K562 (cell line): ENCODE results near the gene GARIN6. TPM values are rescaled to one million over a fixed set of nuclear protein-coding genes. Genes with fewer than 3 reads are reported as not detected.

Experiments used
- ATAC-seq: fragments of 200-7000 bp; cut with Tn5 transposase; 3 replicates; pipeline ENCODE4 v1.9.1; 2020; ENCODE audit warnings: moderate library complexity
- BruUV-seq: library from RNA; stranded (reverse); fragments of 400-500 nt; replicated peaks from 2 replicates; lab custom pipeline; 2021; lab: Mats Ljungman, UMichigan
- CTCF ChIA-PET: fragments of 300-600 bp; formaldehyde crosslinking; extraction: SDS; loops from one replicate; lab custom pipeline; 2021; ENCODE audit warnings: low intra/inter-chr PET ratio; lab: Yijun Ruan, JAX
- POLR2A ChIA-PET: fragments of 300-600, 350-650 bp; sonication (Branson Sonifier 250); formaldehyde crosslinking; extraction: SDS; loops from one replicate; lab custom pipeline; 2021; ENCODE audit warnings: antibody characterized with exemption, inconsistent platforms; lab: Yijun Ruan, JAX
- DNase-seq, 4 experiments: peaks; one replicate each; pipeline versions ENCODE4 v3.0.0 to v3.0.0-alpha.2; 2011 to 2018; ENCODE audit warnings: low spot score in 3 of 4, mixed read lengths in 3 of 4; ENCODE audit errors: extremely low read depth in 1 of 4
- FAIRE-seq: peaks from 2 replicates; lab custom pipeline; 2011; peaks lifted over from hg19 to GRCh38; lab: Jason Lieb, UNC
- H2AFZ ChIP-seq: 2 replicates; pipeline ENCODE4 v1.6.0; 2011; ENCODE audit warnings: low read depth, low read length, control low read depth, inconsistent platforms
- H3K27ac ChIP-seq: fragments of 200-600 bp; 3 replicates; pipeline ENCODE4 v1.8.0; 2011; ENCODE audit warnings: low read depth, mild to moderate bottlenecking, control low read depth, inconsistent platforms, low read length, moderate library complexity, mixed read lengths; ENCODE audit errors: extremely low read depth
- H3K27me3 ChIP-seq, 2 experiments: fragments of 300-600 bp in 1 of 2; 2 replicates in 1 of 2; 3 replicates in 1 of 2; pipeline versions ENCODE4 v1.6.0 to v1.8.0; 2011; ENCODE audit warnings: inconsistent platforms in 2 of 2, low read length in 2 of 2, mild to moderate bottlenecking in 1 of 2, mixed read lengths in 1 of 2, moderate library complexity in 1 of 2; ENCODE audit not compliant: control insufficient read depth in 2 of 2, insufficient read depth in 2 of 2
- H3K36me3 ChIP-seq: fragments of 300-600 bp; 3 replicates; pipeline ENCODE4 v1.8.0; 2011; ENCODE audit warnings: mild to moderate bottlenecking, low read length, inconsistent platforms; ENCODE audit not compliant: control insufficient read depth, insufficient read depth
- H3K4me1 ChIP-seq, 2 experiments: fragments of 200-600 bp in 1 of 2; replicated peaks in 1 of 2; 2 replicates in 1 of 2; 3 replicates in 1 of 2; pipeline versions ENCODE4 v1.5.1 to v1.8.0; 2011; ENCODE audit warnings: inconsistent platforms in 2 of 2, low read length in 2 of 2, mild to moderate bottlenecking in 1 of 2, mixed read lengths in 1 of 2, moderate library complexity in 1 of 2; ENCODE audit not compliant: control insufficient read depth in 2 of 2, insufficient read depth in 2 of 2
- H3K4me2 ChIP-seq: 2 replicates; pipeline ENCODE4 v1.6.1; 2011; ENCODE audit warnings: low read length, control low read depth, inconsistent platforms, mixed read lengths; ENCODE audit not compliant: insufficient read depth
- H3K4me3 ChIP-seq: fragments of 200-600 bp; sonication (generic), shearing (Covaris generic); 2 replicates; pipeline ENCODE4 v1.5.1; 2016; ENCODE audit warnings: control low read depth, inconsistent platforms
- H3K79me2 ChIP-seq: fragments of 200-600 bp; 3 replicates; pipeline ENCODE4 v1.8.0; 2011; ENCODE audit warnings: low read length, inconsistent platforms; ENCODE audit not compliant: control insufficient read depth, insufficient read depth
- H3K9ac ChIP-seq, 2 experiments: 2 replicates each; pipeline versions ENCODE4 v1.6.0 to v1.6.1; 2011; ENCODE audit warnings: low read depth in 2 of 2, low read length in 2 of 2, control low read depth in 1 of 2, inconsistent platforms in 1 of 2, mild to moderate bottlenecking in 1 of 2, mixed read lengths in 1 of 2; ENCODE audit not compliant: insufficient read depth in 1 of 2
- H3K9me1 ChIP-seq: one replicate; pipeline ENCODE4 v1.6.0; 2011; ENCODE audit warnings: inconsistent platforms, mild to moderate bottlenecking, low read length, moderate library complexity; ENCODE audit not compliant: control insufficient read depth, insufficient read depth
- H3K9me3 ChIP-seq: replicated peaks from 2 replicates; pipeline ENCODE4 v1.5.1; 2011; ENCODE audit warnings: low read depth, low read length, inconsistent platforms; ENCODE audit not compliant: control insufficient read depth, insufficient read depth
- H4K20me1 ChIP-seq: replicated peaks from 2 replicates; pipeline ENCODE4 v1.6.1; 2011; ENCODE audit warnings: low read length, inconsistent platforms, mixed read lengths; ENCODE audit not compliant: control insufficient read depth, insufficient read depth
- CHD2 ChIP-seq: IDR thresholded peaks from 2 replicates; pipeline ENCODE4 v1.6.1; 2011; ENCODE audit warnings: low read depth, low read length
- JUND ChIP-seq, 2 experiments: IDR thresholded peaks; 2 replicates in 1 of 2; 3 replicates in 1 of 2; pipeline ENCODE4 v1.6.1; 2011; ENCODE audit warnings: borderline replicate concordance in 2 of 2, low read depth in 2 of 2, low read length in 2 of 2, improper control_type of control experiment in 1 of 2, missing biosample characterization in 1 of 2, missing genetic modification characterization in 1 of 2, missing genetic modification reagents in 1 of 2
- KAT2B ChIP-seq: IDR thresholded peaks from one replicate; pipeline ENCODE4 v1.6.1; 2012; ENCODE audit warnings: low read depth, mild to moderate bottlenecking, control low read depth, inconsistent platforms, low read length, moderate library complexity
- NCOR1 ChIP-seq: fragments of 450-650 bp; IDR thresholded peaks from 2 replicates; pipeline ENCODE4 v1.6.1; 2016; ENCODE audit warnings: mild to moderate bottlenecking, moderate library complexity
- NUFIP1 ChIP-seq: fragments of 450-650 bp; IDR thresholded peaks from 2 replicates; pipeline ENCODE4 v1.6.1; 2018; ENCODE audit not compliant: partially characterized antibody
- WGBS: fragments of 100-300 bp; shearing (Covaris generic); methylation state at CpG from one replicate; pipeline ENCODE4 v1.1.6; 2016; ENCODE audit warnings: low coverage, mixed read lengths; ENCODE audit not compliant: insufficient coverage; ENCODE audit errors: missing lambda C conversion rate; 5-methylcytosine and 5-hydroxymethylcytosine counted together
- in situ Hi-C: fragments of 300-500 bp; cut with MboI; formaldehyde crosslinking; loops from 4 replicates; pipeline ENCODE4 v1.15.0; 2018; ENCODE audit warnings: inconsistent platforms, mixed read lengths
- intact Hi-C: fragments of 100-400 bp; cut with micrococcal nuclease; formaldehyde crosslinking; loops from 2 replicates; pipeline ENCODE4 v1.14.2; 2022
- polyA plus RNA-seq, 8 experiments: library from polyadenylated mRNA; depleted of rRNA in 4 of 8; stranded (reverse) in 5 of 8; unstranded in 3 of 8; fragments of >200 nt; fragmentation: Nextera tagmentation in 2 of 8; fragmentation: Illumina TruSeq in 1 of 8; extraction: Ambion mirVana in 2 of 8; extraction: Trizol in 1 of 8; gene quantifications; 2 replicates each; pipeline versions ENCODE4 v1.2.1 to v1.2.3, GENCODE V29; 2011 to 2014; ENCODE audit warnings: inconsistent platforms in 1 of 8, missing spikeins in 1 of 8
- total RNA-seq, 7 experiments: library from RNA; depleted of rRNA in 6 of 7; stranded (reverse); fragments of >200 nt in 6 of 7; fragmentation: Illumina TruSeq in 2 of 7; extraction: Trizol in 2 of 7; gene quantifications; 2 replicates each; pipeline versions ENCODE4 v1.2.1 to v1.2.3, GENCODE V29; 2011 to 2021; ENCODE audit warnings: low replicate concordance in 1 of 7
- TF ChIP-seq, protein P1 (sequence below): fragments of 250-450 bp; sonication (Bioruptor Pico); IDR thresholded peaks from 2 replicates; pipeline ENCODE4 v1.8.0; 2021; ENCODE audit warnings: mild to moderate bottlenecking, moderate library complexity
- TF ChIP-seq, protein P2 (sequence below): fragments of 250-450 bp; sonication (Bioruptor Pico); IDR thresholded peaks from 2 replicates; pipeline ENCODE4 v1.8.0; 2022; ENCODE audit warnings: inconsistent platforms, mild to moderate bottlenecking, moderate library complexity, borderline replicate concordance

The GARIN6 gene
- total and polyA plus RNA-seq, 9 of the 15 experiments (the other 6 are each of a cell fraction or from before 2014, with no cell fraction given) = not detected

GRCh38 chr12:99658671-99659349, 11.3 kb downstream of the GARIN6 start:
- no peak overlapping the region for H3K27ac ChIP-seq
- CTCF ChIA-PET = no interaction called here
- no peak for ATAC-seq

More at GRCh38 chr12:99658671-99659349, 11.3 kb downstream of the GARIN6 start:
- TF ChIP-seq, protein P1, sequence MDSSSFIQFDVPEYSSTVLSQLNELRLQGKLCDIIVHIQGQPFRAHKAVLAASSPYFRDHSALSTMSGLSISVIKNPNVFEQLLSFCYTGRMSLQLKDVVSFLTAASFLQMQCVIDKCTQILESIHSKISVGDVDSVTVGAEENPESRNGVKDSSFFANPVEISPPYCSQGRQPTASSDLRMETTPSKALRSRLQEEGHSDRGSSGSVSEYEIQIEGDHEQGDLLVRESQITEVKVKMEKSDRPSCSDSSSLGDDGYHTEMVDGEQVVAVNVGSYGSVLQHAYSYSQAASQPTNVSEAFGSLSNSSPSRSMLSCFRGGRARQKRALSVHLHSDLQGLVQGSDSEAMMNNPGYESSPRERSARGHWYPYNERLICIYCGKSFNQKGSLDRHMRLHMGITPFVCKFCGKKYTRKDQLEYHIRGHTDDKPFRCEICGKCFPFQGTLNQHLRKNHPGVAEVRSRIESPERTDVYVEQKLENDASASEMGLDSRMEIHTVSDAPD = no peak
- no peak for TF ChIP-seq NUFIP1
- no peak for TF ChIP-seq JUND (IDR thresholded peaks at IDR 0.05; ENCODE audit: borderline replicate concordance, low read depth, low read length)
- TF ChIP-seq JUND (tag; IDR thresholded peaks at IDR 0.05; ENCODE audit: borderline replicate concordance, low read depth, low read length) = no peak
- TF ChIP-seq CHD2 = no peak
- TF ChIP-seq, protein P2, sequence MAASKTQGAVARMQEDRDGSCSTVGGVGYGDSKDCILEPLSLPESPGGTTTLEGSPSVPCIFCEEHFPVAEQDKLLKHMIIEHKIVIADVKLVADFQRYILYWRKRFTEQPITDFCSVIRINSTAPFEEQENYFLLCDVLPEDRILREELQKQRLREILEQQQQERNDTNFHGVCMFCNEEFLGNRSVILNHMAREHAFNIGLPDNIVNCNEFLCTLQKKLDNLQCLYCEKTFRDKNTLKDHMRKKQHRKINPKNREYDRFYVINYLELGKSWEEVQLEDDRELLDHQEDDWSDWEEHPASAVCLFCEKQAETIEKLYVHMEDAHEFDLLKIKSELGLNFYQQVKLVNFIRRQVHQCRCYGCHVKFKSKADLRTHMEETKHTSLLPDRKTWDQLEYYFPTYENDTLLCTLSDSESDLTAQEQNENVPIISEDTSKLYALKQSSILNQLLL (CRISPR knock-in tag) = no peak
- TF ChIP-seq KAT2B = no peak
- TF ChIP-seq NCOR1 = no peak
- WGBS = 0% methylated on average over 1 of the region's 1 CpG
- FAIRE-seq (no peak), DNase-seq (no peak)
- no peak overlapping the region for H3K4me3 ChIP-seq
- no peak overlapping the region for H3K9ac ChIP-seq
- H4K20me1 ChIP-seq = no peaks in the 10 kb centered on the region
- no TSS peak for BruUV-seq
- no peaks in the 10 kb centered on the region for H3K27me3 ChIP-seq
- POLR2A ChIA-PET = no interaction called here
- H3K9me1 ChIP-seq = no peaks in the 10 kb centered on the region
- H2AFZ ChIP-seq = no peak overlapping the region
- in situ Hi-C loops = no loop called here
- 0 out of 2 replicates have a peak, but pooled peaks cover 2% of the 10 kb centered on the region for H3K9me3 ChIP-seq
- H3K79me2 ChIP-seq = no peaks in the 10 kb centered on the region
- intact Hi-C loops = no loop called here
- H3K4me1 ChIP-seq = no peaks in the 10 kb centered on the region
- H3K36me3 ChIP-seq = no peaks in the 10 kb centered on the region
- no peak overlapping the region for H3K4me2 ChIP-seq
